Panc1 (cell line): ENCODE results near the gene SV2C. TPM values are rescaled to one million over a fixed set of nuclear protein-coding genes. Genes with fewer than 3 reads are reported as not detected.

Experiments
- ATAC-seq: fragments of 200-7000 bp; cut with Tn5 transposase; 2 replicates; pipeline ENCODE4 v1.9.1; 2020; ENCODE audit warnings: mild to moderate bottlenecking, moderate library complexity
- BruUV-seq: library from RNA; stranded (reverse); fragments of 400-500 nt; replicated peaks from 2 replicates; lab custom pipeline; 2021; lab: Mats Ljungman, UMichigan
- CTCF ChIA-PET: fragments of 300-600 bp; sonication (Branson Sonifier 250); formaldehyde crosslinking; loops from one replicate; lab custom pipeline; 2022; ENCODE audit warnings: antibody characterized with exemption; lab: Charles Lee
- POLR2A ChIA-PET: fragments of 300-600 bp; sonication (Branson Sonifier 250); formaldehyde crosslinking; loops from one replicate; lab custom pipeline; 2022; ENCODE audit warnings: antibody characterized with exemption; lab: Charles Lee
- DNase-seq: peaks from one replicate; pipeline ENCODE4 v3.0.0-alpha.2; 2010; ENCODE audit warnings: low read depth, low spot score
- H3K27ac ChIP-seq: 2 replicates; pipeline ENCODE4 v1.5.1; 2011; ENCODE audit warnings: mild to moderate bottlenecking, low read length, inconsistent platforms
- H3K27me3 ChIP-seq: fragments of 200-500 bp; sonication (Bioruptor generic); 2 replicates; pipeline ENCODE4 v1.6.0; 2014; ENCODE audit warnings: low read length, inconsistent platforms; ENCODE audit not compliant: control insufficient read depth, insufficient read depth
- H3K36me3 ChIP-seq: fragments of 200-500 bp; sonication (Bioruptor generic); 2 replicates; pipeline ENCODE4 v1.5.1; 2014; ENCODE audit warnings: inconsistent platforms, mild to moderate bottlenecking, low read length, moderate library complexity; ENCODE audit not compliant: control insufficient read depth, insufficient read depth
- H3K4me1 ChIP-seq: 2 replicates; pipeline ENCODE4 v1.5.1; 2011; ENCODE audit warnings: inconsistent platforms, mild to moderate bottlenecking, low read length, moderate library complexity; ENCODE audit not compliant: control insufficient read depth, insufficient read depth
- H3K4me3 ChIP-seq, 2 experiments: 2 replicates each; pipeline ENCODE4 v1.5.1; 2011 to 2012; ENCODE audit warnings: low read depth in 2 of 2, low read length in 2 of 2, mild to moderate bottlenecking in 2 of 2, inconsistent platforms in 1 of 2, moderate library complexity in 1 of 2
- H3K9me3 ChIP-seq: fragments of 200-500 bp; sonication (Bioruptor generic); 2 replicates; pipeline ENCODE4 v1.5.1; 2014; ENCODE audit warnings: low read depth, mild to moderate bottlenecking, inconsistent platforms, low read length, moderate library complexity; ENCODE audit not compliant: control insufficient read depth, insufficient read depth
- CTCF ChIP-seq: fragments of 450-650 bp; IDR thresholded peaks from 2 replicates; pipeline ENCODE4 v1.5.1; 2017; ENCODE audit warnings: mild to moderate bottlenecking
- POLR2AphosphoS5 ChIP-seq: IDR thresholded peaks from 2 replicates; pipeline ENCODE4 v1.6.1; 2012; ENCODE audit warnings: mild to moderate bottlenecking, low read depth, low read length, moderate library complexity
- SIN3A ChIP-seq: IDR thresholded peaks from 2 replicates; pipeline ENCODE4 v1.6.1; 2012; ENCODE audit warnings: low read depth, mild to moderate bottlenecking, low read length, moderate library complexity, borderline replicate concordance; ENCODE audit not compliant: insufficient read depth
- TCF7L2 ChIP-seq: IDR thresholded peaks from 2 replicates; pipeline ENCODE4 v1.6.1; 2011; ENCODE audit warnings: mild to moderate bottlenecking, low read depth, low read length, inconsistent platforms
- in situ Hi-C: cut with HindIII; loops from 2 replicates; pipeline ENCODE4 v1.10.0; 2016; ENCODE audit warnings: low sequenced_read_pairs, low pct_unique_long_range_greater_than_20kb
- intact Hi-C: fragments of 100-400 bp; cut with micrococcal nuclease; formaldehyde crosslinking; loops from one replicate; pipeline ENCODE4 v1.10.0; 2022; ENCODE audit not compliant: unreplicated experiment
- total RNA-seq: library from RNA; stranded (reverse); gene quantifications from one replicate; pipeline ENCODE4 v1.2.1, GENCODE V29; 2021; ENCODE audit not compliant: unreplicated experiment
- TF ChIP-seq, protein P1 (sequence below), 2 experiments: IDR thresholded peaks; 2 replicates each; pipeline ENCODE4 v1.6.1; 2011 to 2012; ENCODE audit warnings: low read depth in 2 of 2, control low read depth in 1 of 2, low read length in 1 of 2, mild to moderate bottlenecking in 1 of 2, moderate library complexity in 1 of 2; ENCODE audit not compliant: insufficient read depth in 1 of 2

The SV2C gene
- total RNA-seq, 1 experiment from 2014 or later = not detected

DNA sequence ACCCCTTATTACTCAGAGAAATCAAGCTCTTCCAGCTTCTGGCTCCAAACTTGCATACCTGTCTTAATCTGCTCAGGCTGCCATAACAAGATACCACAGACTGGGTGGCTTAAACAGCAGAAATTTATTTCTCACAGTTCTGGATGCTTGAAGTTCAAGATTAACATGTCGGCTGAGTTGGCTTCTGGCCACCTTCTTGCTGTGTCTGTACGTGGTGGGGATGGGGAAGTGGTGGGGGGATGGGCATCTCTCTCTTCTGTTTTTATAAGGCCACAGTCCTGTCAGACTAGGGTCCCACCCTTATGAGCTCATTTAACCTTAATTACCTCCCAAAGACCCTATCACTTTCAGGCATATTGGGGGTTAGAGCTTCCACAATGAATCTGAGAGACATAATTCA lies 140.5 kb downstream of the SV2C start:
- no peak for ATAC-seq
- BruUV-seq = no TSS peak
- H3K9me3 ChIP-seq = no peaks in the 10 kb centered on the region
- H3K4me1 ChIP-seq = no peaks in the 10 kb centered on the region
- intact Hi-C loops = no loop called here
- no peak for DNase-seq
- no peak overlapping the region for H3K4me3 ChIP-seq
- H3K27ac ChIP-seq = no peak overlapping the region
- ChIA-PET CTCF (no interaction called here), POLR2A (no interaction called here)
- H3K27me3 ChIP-seq = peaks cover 7% of the 10 kb centered on the region
- TF ChIP-seq CTCF = no peak
- TF ChIP-seq, protein P1, sequence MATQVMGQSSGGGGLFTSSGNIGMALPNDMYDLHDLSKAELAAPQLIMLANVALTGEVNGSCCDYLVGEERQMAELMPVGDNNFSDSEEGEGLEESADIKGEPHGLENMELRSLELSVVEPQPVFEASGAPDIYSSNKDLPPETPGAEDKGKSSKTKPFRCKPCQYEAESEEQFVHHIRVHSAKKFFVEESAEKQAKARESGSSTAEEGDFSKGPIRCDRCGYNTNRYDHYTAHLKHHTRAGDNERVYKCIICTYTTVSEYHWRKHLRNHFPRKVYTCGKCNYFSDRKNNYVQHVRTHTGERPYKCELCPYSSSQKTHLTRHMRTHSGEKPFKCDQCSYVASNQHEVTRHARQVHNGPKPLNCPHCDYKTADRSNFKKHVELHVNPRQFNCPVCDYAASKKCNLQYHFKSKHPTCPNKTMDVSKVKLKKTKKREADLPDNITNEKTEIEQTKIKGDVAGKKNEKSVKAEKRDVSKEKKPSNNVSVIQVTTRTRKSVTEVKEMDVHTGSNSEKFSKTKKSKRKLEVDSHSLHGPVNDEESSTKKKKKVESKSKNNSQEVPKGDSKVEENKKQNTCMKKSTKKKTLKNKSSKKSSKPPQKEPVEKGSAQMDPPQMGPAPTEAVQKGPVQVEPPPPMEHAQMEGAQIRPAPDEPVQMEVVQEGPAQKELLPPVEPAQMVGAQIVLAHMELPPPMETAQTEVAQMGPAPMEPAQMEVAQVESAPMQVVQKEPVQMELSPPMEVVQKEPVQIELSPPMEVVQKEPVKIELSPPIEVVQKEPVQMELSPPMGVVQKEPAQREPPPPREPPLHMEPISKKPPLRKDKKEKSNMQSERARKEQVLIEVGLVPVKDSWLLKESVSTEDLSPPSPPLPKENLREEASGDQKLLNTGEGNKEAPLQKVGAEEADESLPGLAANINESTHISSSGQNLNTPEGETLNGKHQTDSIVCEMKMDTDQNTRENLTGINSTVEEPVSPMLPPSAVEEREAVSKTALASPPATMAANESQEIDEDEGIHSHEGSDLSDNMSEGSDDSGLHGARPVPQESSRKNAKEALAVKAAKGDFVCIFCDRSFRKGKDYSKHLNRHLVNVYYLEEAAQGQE (IDR thresholded peaks at IDR 0.05; ENCODE audit: insufficient read depth in 1 of 2, low read depth in 2 of 2, low read length in 1 of 2) = no peak
- no peak for TF ChIP-seq POLR2AphosphoS5
- TF ChIP-seq SIN3A = no peak
- TF ChIP-seq TCF7L2 = no peak
- no peaks in the 10 kb centered on the region for H3K36me3 ChIP-seq
- in situ Hi-C loops = no loop called here

DNA sequence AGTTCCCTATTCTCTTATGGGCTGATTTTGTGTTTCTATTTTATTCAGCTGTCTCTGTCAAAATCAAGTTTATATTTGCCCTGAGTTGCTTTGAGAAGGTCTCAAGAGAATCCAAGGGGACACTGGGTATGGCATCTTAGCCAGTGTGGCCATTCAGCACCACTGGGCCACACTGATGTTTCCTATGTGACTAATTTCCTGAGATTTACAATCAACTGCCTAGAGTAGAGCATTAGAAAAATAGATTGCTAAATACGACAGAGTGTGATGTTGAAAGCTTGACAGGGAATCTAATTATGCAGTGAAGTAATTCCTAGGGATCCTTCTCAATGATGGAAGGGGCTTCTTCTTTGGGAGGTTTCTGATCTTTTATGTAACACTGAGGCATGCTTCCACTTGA lies 141.7 kb downstream of the SV2C start:
- H3K9me3 ChIP-seq = no peaks in the 10 kb centered on the region
- in situ Hi-C loops = no loop called here
- H3K27me3 ChIP-seq = peaks cover 7% of the 10 kb centered on the region
- ATAC-seq (no peak), DNase-seq (no peak)
- ChIA-PET POLR2A (no interaction called here), CTCF (no interaction called here)
- no peak overlapping the region for H3K4me3 ChIP-seq
- no TSS peak for BruUV-seq
- intact Hi-C loops = no loop called here
- no peaks in the 10 kb centered on the region for H3K36me3 ChIP-seq
- H3K4me1 ChIP-seq = no peaks in the 10 kb centered on the region
- TF ChIP-seq SIN3A (no peak), TCF7L2 (no peak), CTCF (no peak), POLR2AphosphoS5 (no peak)
- TF ChIP-seq, protein P1 (IDR thresholded peaks at IDR 0.05; ENCODE audit: insufficient read depth in 1 of 2, low read depth in 2 of 2, low read length in 1 of 2) = no peak
- H3K27ac ChIP-seq = no peak overlapping the region
